Nephron progenitor cell (in vitro differentiated cells): ENCODE data around the gene PPM1L.

ENCODE experiments used
- DNase-seq: peaks from one replicate; pipeline ENCODE4 v3.0.0; 2021
- H3K27ac Mint-ChIP-seq: 2 replicates; pipeline ENCODE4 v1.8.0; 2021; ENCODE audit warnings: mild to moderate bottlenecking, moderate library complexity, mixed read lengths
- H3K27me3 Mint-ChIP-seq: 2 replicates; pipeline ENCODE4 v1.8.0; 2021; ENCODE audit warnings: mild to moderate bottlenecking, low read depth, mixed read lengths; ENCODE audit not compliant: poor library complexity
- H3K36me3 Mint-ChIP-seq: 2 replicates; pipeline ENCODE4 v1.8.0; 2021; ENCODE audit warnings: low read depth, mixed read lengths
- H3K4me1 Mint-ChIP-seq: 2 replicates; pipeline ENCODE4 v1.8.0; 2021; ENCODE audit warnings: mixed read lengths
- H3K4me3 Mint-ChIP-seq: 2 replicates; pipeline ENCODE4 v1.8.0; 2021; ENCODE audit warnings: mild to moderate bottlenecking, moderate library complexity, mixed read lengths
- H3K9me3 Mint-ChIP-seq: 2 replicates; pipeline ENCODE4 v1.8.0; 2021; ENCODE audit warnings: mild to moderate bottlenecking, moderate library complexity, mixed read lengths
- TF ChIP-seq, protein P1 (sequence below): fragments of 200-600 bp; sonication (generic); IDR thresholded peaks from 2 replicates; pipeline ENCODE4 v1.5.0; 2021; ENCODE audit warnings: antibody characterized with exemption

The PPM1L gene

GRCh38 chr3:161082063-161082462 lies 326.0 kb downstream of the PPM1L start:
- Mint-ChIP-seq H3K27ac (no peak overlapping the region), H3K27me3 (no peaks in the 10 kb centered on the region), H3K9me3 (no peaks in the 10 kb centered on the region), H3K4me1 (no peaks in the 10 kb centered on the region), H3K4me3 (no peak overlapping the region), H3K36me3 (peaks cover 13% of the 10 kb centered on the region)
- TF ChIP-seq, protein P1, sequence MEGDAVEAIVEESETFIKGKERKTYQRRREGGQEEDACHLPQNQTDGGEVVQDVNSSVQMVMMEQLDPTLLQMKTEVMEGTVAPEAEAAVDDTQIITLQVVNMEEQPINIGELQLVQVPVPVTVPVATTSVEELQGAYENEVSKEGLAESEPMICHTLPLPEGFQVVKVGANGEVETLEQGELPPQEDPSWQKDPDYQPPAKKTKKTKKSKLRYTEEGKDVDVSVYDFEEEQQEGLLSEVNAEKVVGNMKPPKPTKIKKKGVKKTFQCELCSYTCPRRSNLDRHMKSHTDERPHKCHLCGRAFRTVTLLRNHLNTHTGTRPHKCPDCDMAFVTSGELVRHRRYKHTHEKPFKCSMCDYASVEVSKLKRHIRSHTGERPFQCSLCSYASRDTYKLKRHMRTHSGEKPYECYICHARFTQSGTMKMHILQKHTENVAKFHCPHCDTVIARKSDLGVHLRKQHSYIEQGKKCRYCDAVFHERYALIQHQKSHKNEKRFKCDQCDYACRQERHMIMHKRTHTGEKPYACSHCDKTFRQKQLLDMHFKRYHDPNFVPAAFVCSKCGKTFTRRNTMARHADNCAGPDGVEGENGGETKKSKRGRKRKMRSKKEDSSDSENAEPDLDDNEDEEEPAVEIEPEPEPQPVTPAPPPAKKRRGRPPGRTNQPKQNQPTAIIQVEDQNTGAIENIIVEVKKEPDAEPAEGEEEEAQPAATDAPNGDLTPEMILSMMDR = no peak
- DNase-seq = no peak

- Mint-ChIP-seq H3K4me3 (no peak overlapping the region), H3K36me3 (peaks cover 13% of the 10 kb centered on the region), H3K27me3 (no peaks in the 10 kb centered on the region), H3K9me3 (no peaks in the 10 kb centered on the region), H3K27ac (no peak overlapping the region), H3K4me1 (no peaks in the 10 kb centered on the region)
- no peak for DNase-seq
- TF ChIP-seq, protein P1 = no peak
These were observed 327.1 kb downstream of the PPM1L start for GRCh38 chr3:161083131-161083530.

GRCh38 chr3:161084277-161084676 lies 328.2 kb downstream of the PPM1L start:
- TF ChIP-seq, protein P1 = no peak
- DNase-seq = no peak
- no peak overlapping the region for H3K27ac Mint-ChIP-seq
- H3K36me3 Mint-ChIP-seq = peaks cover 24% of the 10 kb centered on the region
- H3K4me3 Mint-ChIP-seq = no peak overlapping the region
- H3K27me3 Mint-ChIP-seq = no peaks in the 10 kb centered on the region
- no peaks in the 10 kb centered on the region for H3K9me3 Mint-ChIP-seq
- no peaks in the 10 kb centered on the region for H3K4me1 Mint-ChIP-seq

DNA sequence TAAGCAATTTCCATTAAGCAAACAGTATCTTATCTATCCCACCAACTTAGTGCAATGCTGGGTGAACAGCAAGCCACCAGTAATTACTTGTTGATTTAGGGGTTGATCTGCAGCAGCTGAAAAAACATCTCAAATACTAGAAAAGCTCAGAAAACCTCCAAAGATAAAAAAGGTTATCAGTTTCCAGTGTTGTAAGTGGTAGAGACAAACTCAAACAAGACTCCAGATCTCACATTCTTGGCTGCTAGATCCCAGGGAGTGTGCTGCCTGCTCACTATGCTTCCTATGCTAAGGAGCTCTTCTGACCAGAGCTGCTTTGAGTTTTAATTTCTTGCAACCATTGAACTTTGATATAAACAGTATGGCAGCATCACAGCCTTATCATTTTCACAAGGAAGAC lies 337.9 kb downstream of the PPM1L start:
- TF ChIP-seq, protein P1 = no peak
- no peaks in the 10 kb centered on the region for H3K9me3 Mint-ChIP-seq
- H3K27ac Mint-ChIP-seq = no peak overlapping the region
- no peak for DNase-seq
- peaks cover 3% of the 10 kb centered on the region for H3K27me3 Mint-ChIP-seq
- H3K36me3 Mint-ChIP-seq = peaks cover 22% of the 10 kb centered on the region
- no peak overlapping the region for H3K4me3 Mint-ChIP-seq
- no peaks in the 10 kb centered on the region for H3K4me1 Mint-ChIP-seq

DNA sequence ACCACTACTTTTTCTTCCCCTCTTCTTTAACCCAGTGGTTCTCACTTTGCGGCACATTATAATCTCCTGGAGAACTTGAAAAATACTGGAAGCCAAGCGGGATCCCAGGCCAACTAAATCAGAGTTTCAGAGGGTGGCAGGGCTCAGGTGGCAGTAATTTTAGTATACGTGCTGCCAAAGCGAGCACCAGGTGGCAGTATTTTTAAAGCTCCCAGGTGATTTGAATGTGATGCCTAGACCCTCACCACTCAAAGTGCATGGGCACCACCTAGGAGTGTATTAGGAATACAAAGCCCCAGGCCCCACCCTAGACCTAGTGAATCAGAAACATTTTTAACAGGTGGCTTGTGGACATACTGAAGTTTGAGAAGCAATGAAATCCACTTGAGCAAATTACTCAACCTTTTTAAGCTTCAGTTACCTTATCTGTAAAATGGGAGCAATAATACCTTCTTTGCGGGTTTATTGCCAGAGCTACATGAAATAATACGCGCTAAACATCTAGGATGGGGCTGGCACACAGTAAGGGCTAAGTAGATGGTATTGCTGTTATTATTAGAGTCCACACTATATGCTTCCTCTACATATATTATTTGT lies 340.8 kb downstream of the PPM1L start:
- Mint-ChIP-seq H3K27ac (no peak overlapping the region), H3K9me3 (no peaks in the 10 kb centered on the region), H3K4me1 (no peaks in the 10 kb centered on the region), H3K36me3 (peaks cover 21% of the 10 kb centered on the region), H3K27me3 (peaks cover 7% of the 10 kb centered on the region), H3K4me3 (no peak overlapping the region)
- TF ChIP-seq, protein P1 = no peak
- DNase-seq = no peak

- H3K9me3 Mint-ChIP-seq = no peaks in the 10 kb centered on the region
- no peak for DNase-seq
- H3K36me3 Mint-ChIP-seq = peaks cover 47% of the 10 kb centered on the region
- no peak overlapping the region for H3K4me3 Mint-ChIP-seq
- no peak overlapping the region for H3K27ac Mint-ChIP-seq
- TF ChIP-seq, protein P1 = no peak
- peaks cover 15% of the 10 kb centered on the region for H3K4me1 Mint-ChIP-seq
- peaks cover 28% of the 10 kb centered on the region for H3K27me3 Mint-ChIP-seq
These were observed 345.0 kb downstream of the PPM1L start for GRCh38 chr3:161100994-161101393.
